ENCODE data around the gene LARGE1.

LARGE1 gene

GRCh38 chr22:33853200-33854097 lies 66.8 kb downstream of the LARGE1 start:
- DNase-seq (ENCODE audit: low read depth), result no peak

- no peak for DNase-seq (ENCODE audit: low read depth)
These were observed 68.4 kb downstream of the LARGE1 start for GRCh38 chr22:33851821-33852384.

GRCh38 chr22:33851240-33851639 lies 69.0 kb downstream of the LARGE1 start:
- DNase-seq (ENCODE audit: low read depth), result no peak

GRCh38 chr22:33850724-33851123 lies 69.6 kb downstream of the LARGE1 start:
- DNase-seq (ENCODE audit: low read depth), result no peak

GRCh38 chr22:33850193-33850592 lies 70.1 kb downstream of the LARGE1 start:
- no peak for DNase-seq (ENCODE audit: low read depth)

- DNase-seq (ENCODE audit: low read depth), result no peak
These were observed 72.0 kb downstream of the LARGE1 start for GRCh38 chr22:33848251-33848650.

GRCh38 chr22:33844273-33844672 lies 76.0 kb downstream of the LARGE1 start:
- DNase-seq (ENCODE audit: low read depth), result no peak

GRCh38 chr22:33842421-33843094 lies 77.7 kb downstream of the LARGE1 start:
- DNase-seq (ENCODE audit: low read depth), result no peak

GRCh38 chr22:33842006-33842354 lies 78.3 kb downstream of the LARGE1 start:
- DNase-seq (ENCODE audit: low read depth), result no peak

GRCh38 chr22:33841281-33842005 lies 78.8 kb downstream of the LARGE1 start:
- DNase-seq (ENCODE audit: low read depth), result no peak

- no peak for DNase-seq (ENCODE audit: low read depth)
These were observed 81.6 kb downstream of the LARGE1 start for GRCh38 chr22:33838644-33839043.

- DNase-seq (ENCODE audit: low read depth), result no peak
These were observed 82.5 kb downstream of the LARGE1 start for GRCh38 chr22:33837826-33838225.

GRCh38 chr22:33835265-33835664 lies 85.0 kb downstream of the LARGE1 start:
- no peak for DNase-seq (ENCODE audit: low read depth)

GRCh38 chr22:33832558-33833151 lies 87.6 kb downstream of the LARGE1 start:
- no peak for DNase-seq (ENCODE audit: low read depth)

GRCh38 chr22:33831651-33832050 lies 88.6 kb downstream of the LARGE1 start:
- no peak for DNase-seq (ENCODE audit: low read depth)

- no peak for DNase-seq (ENCODE audit: low read depth)
These were observed 89.1 kb downstream of the LARGE1 start for GRCh38 chr22:33831207-33831606.

GRCh38 chr22:33829546-33830280 lies 90.6 kb downstream of the LARGE1 start:
- no peak for DNase-seq (ENCODE audit: low read depth)

- no peak for DNase-seq (ENCODE audit: low read depth)
These were observed 92.0 kb downstream of the LARGE1 start for GRCh38 chr22:33828302-33828701.

- DNase-seq (ENCODE audit: low read depth), result no peak
These were observed 94.5 kb downstream of the LARGE1 start for GRCh38 chr22:33825761-33826160.

- DNase-seq (ENCODE audit: low read depth), result no peak
These were observed 96.7 kb downstream of the LARGE1 start for GRCh38 chr22:33823552-33823951.

GRCh38 chr22:33821290-33821689 lies 99.0 kb downstream of the LARGE1 start:
- DNase-seq (ENCODE audit: low read depth), result no peak

Data from activated T-cell treated with anti-CD3 and anti-CD28 coated beads for 48 hours (primary cell).